ENCODE results near the gene SMTN. TPM values are rescaled to one million over a fixed set of nuclear protein-coding genes. Genes with fewer than 3 reads are reported as not detected.

The SMTN gene
- total RNA-seq, 1 donor from 2014 or later, result 47.2 TPM

GRCh38 chr22:31138126-31138525 is 57.0 kb downstream of the SMTN start:
- no peaks in the 10 kb centered on the region for H3K9me3 Mint-ChIP-seq (ENCODE audit: low read depth)
- H3K27ac Mint-ChIP-seq (ENCODE audit: unreplicated experiment), result no peak overlapping the region
- H3K27me3 Mint-ChIP-seq (ENCODE audit: low read depth), result peaks cover 15% of the 10 kb centered on the region
- no peak overlapping the region for H3K4me3 Mint-ChIP-seq (ENCODE audit: unreplicated experiment)
- DNase-seq (ENCODE audit: low spot score), result peak; percentile 87
- no peaks in the 10 kb centered on the region for H3K36me3 Mint-ChIP-seq (ENCODE audit: low read depth)
- TF ChIP-seq CTCF (IDR thresholded peaks at IDR 0.05), result no peak
- H3K4me1 Mint-ChIP-seq (ENCODE audit: low read depth), result peaks cover 4% of the 10 kb centered on the region

- Mint-ChIP-seq H3K4me1 (ENCODE audit: low read depth) (peaks cover 4% of the 10 kb centered on the region), H3K9me3 (ENCODE audit: low read depth) (no peaks in the 10 kb centered on the region), H3K27me3 (ENCODE audit: low read depth) (peaks cover 15% of the 10 kb centered on the region), H3K4me3 (ENCODE audit: unreplicated experiment) (no peak overlapping the region), H3K27ac (ENCODE audit: unreplicated experiment) (no peak overlapping the region), H3K36me3 (ENCODE audit: low read depth) (no peaks in the 10 kb centered on the region)
- TF ChIP-seq CTCF (IDR thresholded peaks at IDR 0.05), result no peak
- no peak for DNase-seq (ENCODE audit: low spot score)
Measured at GRCh38 chr22:31139066-31139465, 57.9 kb downstream of the SMTN start.

- Mint-ChIP-seq H3K27ac (ENCODE audit: unreplicated experiment) (no peak within 1 kb of the TSS), H3K9me3 (ENCODE audit: low read depth) (peaks cover 6% of the 10 kb centered on the region), H3K27me3 (ENCODE audit: low read depth) (peaks cover 15% of the 10 kb centered on the region), H3K4me3 (ENCODE audit: unreplicated experiment) (no peak within 1 kb of the TSS), H3K4me1 (ENCODE audit: low read depth) (peaks cover 4% of the 10 kb centered on the region), H3K36me3 (ENCODE audit: low read depth) (no peaks in the 10 kb centered on the region)
- peak; percentile 87 for DNase-seq (ENCODE audit: low spot score)
- peak; percentile 32 for TF ChIP-seq CTCF (IDR thresholded peaks at IDR 0.05)
Measured at GRCh38 chr22:31139866-31140716, 59.0 kb downstream of the SMTN start, which contains the start of gene PLA2G3. Gene PLA2G3 (minus strand): TSS chr22:31140508. CDS start chr22:31140354, 154 bp downstream.

- DNase-seq (ENCODE audit: low spot score), result no peak
- no peak overlapping the region for H3K27ac Mint-ChIP-seq (ENCODE audit: unreplicated experiment)
- peaks cover 4% of the 10 kb centered on the region for H3K4me1 Mint-ChIP-seq (ENCODE audit: low read depth)
- peaks cover 9% of the 10 kb centered on the region for H3K9me3 Mint-ChIP-seq (ENCODE audit: low read depth)
- H3K36me3 Mint-ChIP-seq (ENCODE audit: low read depth), result no peaks in the 10 kb centered on the region
- no peak overlapping the region for H3K4me3 Mint-ChIP-seq (ENCODE audit: unreplicated experiment)
- peaks cover 15% of the 10 kb centered on the region for H3K27me3 Mint-ChIP-seq (ENCODE audit: low read depth)
- TF ChIP-seq CTCF (IDR thresholded peaks at IDR 0.05), result no peak
Measured at GRCh38 chr22:31140746-31141145, 59.6 kb downstream of the SMTN start.

GRCh38 chr22:31141551-31141950 is 60.4 kb downstream of the SMTN start:
- no peak overlapping the region for H3K4me3 Mint-ChIP-seq (ENCODE audit: unreplicated experiment)
- H3K27me3 Mint-ChIP-seq (ENCODE audit: low read depth), result peaks cover 15% of the 10 kb centered on the region
- H3K9me3 Mint-ChIP-seq (ENCODE audit: low read depth), result peaks cover 11% of the 10 kb centered on the region
- DNase-seq (ENCODE audit: low spot score), result no peak
- peaks cover 4% of the 10 kb centered on the region for H3K4me1 Mint-ChIP-seq (ENCODE audit: low read depth)
- no peak overlapping the region for H3K27ac Mint-ChIP-seq (ENCODE audit: unreplicated experiment)
- H3K36me3 Mint-ChIP-seq (ENCODE audit: low read depth), result no peaks in the 10 kb centered on the region
- TF ChIP-seq CTCF (IDR thresholded peaks at IDR 0.05), result no peak
